T-cell (primary cell): ENCODE results near the gene USP17L17. TPM values are rescaled to one million over a fixed set of nuclear protein-coding genes. Genes with fewer than 3 reads are reported as not detected.
"Not testable (repeated sequence)": the region's sequence is repeated elsewhere in the genome, so short reads cannot be mapped to it uniquely, and the experiment has no call there.

ENCODE experiments used
- ATAC-seq, 4 experiments: fragments of 200-7000 bp in 3 of 4; fragments of 150-1000 bp in 1 of 4; cut with Tn5 transposase; replicated peaks in 1 of 4; 1 replicate in 3 of 4; 2 replicates in 1 of 4; pipeline ENCODE4 v1.10.0; 2021; ENCODE audit warnings: moderate library complexity in 3 of 4, mild to moderate bottlenecking in 2 of 4, moderate number of reproducible peaks in 1 of 4
- CTCF ChIA-PET, 2 donors: fragments of 300-600 bp; sonication (Branson Sonifier 250); formaldehyde crosslinking; loops; one replicate each; lab custom pipeline; 2022; ENCODE audit warnings: antibody characterized with exemption in 2 of 2; lab: Charles Lee
- POLR2A ChIA-PET, 2 donors: fragments of 300-600 bp; sonication (Branson Sonifier 250); formaldehyde crosslinking; loops; one replicate each; lab custom pipeline; 2022; ENCODE audit warnings: antibody characterized with exemption in 2 of 2; lab: Charles Lee
- DNase-seq, 35 experiments: peaks; one replicate each; pipeline versions ENCODE4 v3.0.0 to v3.0.0-alpha.2; 2013 to 2023
- H3K27ac ChIP-seq: one replicate; pipeline ENCODE4 v1.5.1; 2013; ENCODE audit warnings: low read length
- H3K27me3 ChIP-seq, 2 experiments: replicated peaks in 1 of 2; 1 replicate in 1 of 2; 2 replicates in 1 of 2; pipeline versions ENCODE4 v1.6.1 to v1.7.0; 2013; ENCODE audit warnings: low read length in 1 of 2, mixed read lengths in 1 of 2; ENCODE audit not compliant: control insufficient read depth in 2 of 2, insufficient read depth in 2 of 2; ENCODE audit errors: extremely low read depth in 1 of 2
- H3K36me3 ChIP-seq, 2 donors: 1 replicate in 1 of 2; 2 replicates in 1 of 2; pipeline versions ENCODE4 v1.6.1 to v1.7.0; 2013; ENCODE audit warnings: low read length in 1 of 2; ENCODE audit not compliant: control insufficient read depth in 2 of 2, insufficient read depth in 1 of 2; ENCODE audit errors: extremely low read depth in 1 of 2
- H3K4me1 ChIP-seq, 2 experiments: 1 replicate in 1 of 2; 2 replicates in 1 of 2; pipeline versions ENCODE4 v1.6.1 to v1.7.0; 2013; ENCODE audit warnings: low read length in 2 of 2, mixed read lengths in 1 of 2; ENCODE audit not compliant: insufficient read depth in 2 of 2, control insufficient read depth in 1 of 2; ENCODE audit errors: extremely low read depth in 1 of 2
- H3K4me3 ChIP-seq, 2 donors: 1 replicate in 1 of 2; 2 replicates in 1 of 2; pipeline versions ENCODE4 v1.5.1 to v1.7.0; 2013; ENCODE audit warnings: mild to moderate bottlenecking in 2 of 2, low read length in 1 of 2, moderate library complexity in 1 of 2; ENCODE audit not compliant: control insufficient read depth in 1 of 2; ENCODE audit errors: extremely low read depth in 1 of 2
- H3K9me3 ChIP-seq: 2 replicates; pipeline ENCODE4 v1.7.0; 2013
- H3K27ac Mint-ChIP-seq, 2 donors: one replicate each; pipeline ENCODE4 v1.8.0; 2020 to 2021; ENCODE audit warnings: mild to moderate bottlenecking in 2 of 2, mixed read lengths in 2 of 2
- H3K27me3 Mint-ChIP-seq, 2 donors: one replicate each; pipeline ENCODE4 v1.8.0; 2021 to 2022; ENCODE audit warnings: mixed read lengths in 2 of 2
- H3K36me3 Mint-ChIP-seq: one replicate; pipeline ENCODE4 v1.8.0; 2021; ENCODE audit warnings: mixed read lengths
- H3K4me1 Mint-ChIP-seq, 3 donors: one replicate each; pipeline ENCODE4 v1.8.0; 2020 to 2022; ENCODE audit warnings: mixed read lengths in 3 of 3, mild to moderate bottlenecking in 1 of 3
- H3K4me3 Mint-ChIP-seq, 3 donors: one replicate each; pipeline ENCODE4 v1.8.0; 2020 to 2022; ENCODE audit warnings: mild to moderate bottlenecking in 3 of 3, mixed read lengths in 3 of 3, moderate library complexity in 3 of 3
- H3K9me3 Mint-ChIP-seq, 3 donors: one replicate each; pipeline ENCODE4 v1.8.0; 2020 to 2022; ENCODE audit warnings: mixed read lengths in 3 of 3
- WGBS: methylation state at CpG from one replicate; pipeline ENCODE4 v1.1.5; 2013; ENCODE audit warnings: missing lambda C conversion rate; ENCODE audit not compliant: insufficient coverage; 5-methylcytosine and 5-hydroxymethylcytosine counted together
- total RNA-seq, 35 experiments: library from RNA in 6 of 35; stranded (reverse) in 6 of 35; fragments of 120-200 nt in 1 of 35; gene quantifications; one replicate each; pipeline versions ENCODE4 v1.2.1 to v1.2.4 and lab custom pipeline; 2013 to 2026

Gene USP17L17
- total RNA-seq, 5 donors from 2014 or later (not counting 1 experiment from before 2014, with no cell fraction given) = not detected

GRCh38 chr4:9267319-9267718 lies 23.6 kb downstream of the USP17L17 start, which contains the start of gene USP17L22:
TSS of gene USP17L22 (plus strand) at chr4:9267619. CDS start at chr4:9267619, 0 bp downstream.
- H3K4me1 ChIP-seq, H3K27me3 ChIP-seq, H3K4me1 Mint-ChIP-seq, H3K27ac ChIP-seq, H3K27me3 Mint-ChIP-seq, H3K36me3 ChIP-seq, H3K9me3 Mint-ChIP-seq, ATAC-seq, H3K36me3 Mint-ChIP-seq, DNase-seq, H3K4me3 ChIP-seq, H3K27ac Mint-ChIP-seq, H3K9me3 ChIP-seq, CTCF ChIA-PET, POLR2A ChIA-PET, H3K4me3 Mint-ChIP-seq: not testable (repeated sequence)
- no CpG with 5 or more reads among the region's 15 CpGs for WGBS

DNA sequence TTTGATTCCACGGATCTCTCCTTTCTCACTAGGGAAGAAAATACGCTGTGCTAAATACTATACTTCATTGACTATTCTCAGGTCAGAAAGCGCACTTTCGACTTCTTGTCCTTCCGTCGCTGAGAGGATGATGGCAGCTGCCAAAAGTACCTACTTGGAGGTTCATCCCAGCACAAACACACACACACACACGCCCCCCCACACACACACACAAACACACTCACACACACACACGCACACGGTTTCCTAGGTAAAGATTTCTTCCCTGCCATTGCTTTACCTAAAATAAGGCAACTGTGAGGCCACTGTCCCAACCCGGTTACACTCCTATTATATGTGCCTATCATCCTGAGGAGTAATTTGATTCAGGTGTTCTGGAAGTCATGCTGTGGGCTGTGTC lies 28.0 kb downstream of the USP17L17 start:
- H3K9me3 Mint-ChIP-seq, POLR2A ChIA-PET, CTCF ChIA-PET, H3K27ac ChIP-seq, H3K4me3 Mint-ChIP-seq, ATAC-seq, H3K27me3 ChIP-seq, H3K4me1 Mint-ChIP-seq, H3K9me3 ChIP-seq, H3K27ac Mint-ChIP-seq, H3K4me1 ChIP-seq, H3K36me3 Mint-ChIP-seq, H3K4me3 ChIP-seq, H3K27me3 Mint-ChIP-seq, H3K36me3 ChIP-seq: not testable (repeated sequence)
- DNase-seq = peak in 18 of 35 experiments; percentile 0 to 34 (median 8)
- no CpG with 5 or more reads among the region's 10 CpGs for WGBS

Other genes starting within 250 kb of the USP17L17 start
- gene FAM90A26, start 73.5 kb upstream of the USP17L17 start, total RNA-seq = not detected
- not detected for gene USP17L10, start 33.2 kb upstream of the USP17L17 start, total RNA-seq
- not detected for gene USP17L11, start 28.5 kb upstream of the USP17L17 start, total RNA-seq
- gene USP17L12, start 23.7 kb upstream of the USP17L17 start, total RNA-seq = not detected
- not detected for gene USP17L13, start 19.0 kb upstream of the USP17L17 start, total RNA-seq
- gene USP17L15, start 9.5 kb upstream of the USP17L17 start, total RNA-seq = under 1 TPM in 1 of 5 donors, not detected in 4; 0.20 TPM
- not detected for gene USP17L18, start 4.8 kb downstream of the USP17L17 start, total RNA-seq
- gene USP17L19, start 9.5 kb downstream of the USP17L17 start, total RNA-seq = not detected
- gene USP17L20, start 14.2 kb downstream of the USP17L17 start, total RNA-seq = not detected
- gene USP17L21, start 19.0 kb downstream of the USP17L17 start, total RNA-seq = not detected
- gene USP17L22, start 23.7 kb downstream of the USP17L17 start, total RNA-seq = not detected
- gene USP17L24, start 81.3 kb downstream of the USP17L17 start, total RNA-seq = not detected
- gene USP17L25, start 86.0 kb downstream of the USP17L17 start, total RNA-seq = not detected
- not detected for gene USP17L26, start 90.8 kb downstream of the USP17L17 start, total RNA-seq
- gene USP17L5, start 95.5 kb downstream of the USP17L17 start, total RNA-seq = not detected
- not detected for gene USP17L27, start 100.3 kb downstream of the USP17L17 start, total RNA-seq
- gene USP17L28, start 105.0 kb downstream of the USP17L17 start, total RNA-seq = not detected
- gene USP17L29, start 109.8 kb downstream of the USP17L17 start, total RNA-seq = not detected
- not detected for gene USP17L30, start 119.2 kb downstream of the USP17L17 start, total RNA-seq
- not detected for gene DEFB131A, start 200.5 kb downstream of the USP17L17 start, total RNA-seq